GM12878 (cell line): ENCODE results near the gene STPG1. TPM values are rescaled to one million over a fixed set of nuclear protein-coding genes. Genes with fewer than 3 reads are reported as not detected.

Experiments used
- ATAC-seq: fragments of 200-7000 bp; cut with Tn5 transposase; 3 replicates; pipeline ENCODE4 v1.9.1; 2020; ENCODE audit warnings: mild to moderate bottlenecking, moderate library complexity
- BruUV-seq: library from RNA; stranded (reverse); fragments of 400-500 nt; replicated peaks from 2 replicates; lab custom pipeline; 2021; lab: Mats Ljungman, UMichigan
- CTCF ChIA-PET: fragments of 300-600 bp; sonication (Branson Sonifier 250); formaldehyde crosslinking; extraction: SDS; loops from one replicate; lab custom pipeline; 2021; ENCODE audit warnings: inconsistent platforms; lab: Yijun Ruan, JAX
- POLR2A ChIA-PET: fragments of 350-600 bp; formaldehyde crosslinking; extraction: SDS; loops from one replicate; lab custom pipeline; 2021; ENCODE audit warnings: inconsistent platforms; lab: Charles Lee
- RAD21 ChIA-PET: fragments of 300-600 bp; sonication (Branson Sonifier 250); formaldehyde crosslinking; loops from one replicate; lab custom pipeline; 2023; ENCODE audit warnings: antibody characterized with exemption; ENCODE audit not compliant: unreplicated experiment; lab: Charles Lee
- SMC1A ChIA-PET: fragments of 300-600 bp; sonication (Branson Sonifier 250); formaldehyde crosslinking; loops from one replicate; lab custom pipeline; 2023; ENCODE audit not compliant: unreplicated experiment, uncharacterized antibody; lab: Charles Lee
- DNase-seq: peaks from one replicate; pipeline ENCODE4 v3.0.0-alpha.2; 2011; ENCODE audit warnings: low read depth, low spot score
- FAIRE-seq: peaks from 3 replicates; lab custom pipeline; 2011; peaks lifted over from hg19 to GRCh38; lab: Jason Lieb, UNC
- H2AFZ ChIP-seq: 2 replicates; pipeline ENCODE4 v1.6.0; 2011; ENCODE audit warnings: low read depth, low read length, control low read depth; ENCODE audit not compliant: control insufficient read depth
- H3K27ac ChIP-seq: 2 replicates; pipeline ENCODE4 v1.5.1; 2011; ENCODE audit warnings: control low read depth; ENCODE audit not compliant: control insufficient read depth, insufficient read depth
- H3K27me3 ChIP-seq, 2 experiments: replicated peaks in 1 of 2; 2 replicates each; pipeline versions ENCODE4 v1.6.0 to v1.6.1; 2011; ENCODE audit warnings: low read length in 1 of 2; ENCODE audit not compliant: control insufficient read depth in 2 of 2, insufficient read depth in 2 of 2
- H3K36me3 ChIP-seq, 2 experiments: 2 replicates each; pipeline ENCODE4 v1.5.1; 2011; ENCODE audit warnings: low read length in 1 of 2; ENCODE audit not compliant: control insufficient read depth in 2 of 2, insufficient read depth in 2 of 2
- H3K4me1 ChIP-seq: 2 replicates; pipeline ENCODE4 v1.6.1; 2011; ENCODE audit warnings: mild to moderate bottlenecking, low read length, moderate library complexity, mixed read lengths; ENCODE audit not compliant: control insufficient read depth, insufficient read depth
- H3K4me2 ChIP-seq: 2 replicates; pipeline ENCODE4 v1.6.0; 2011; ENCODE audit warnings: control low read depth; ENCODE audit not compliant: control insufficient read depth, insufficient read depth
- H3K4me3 ChIP-seq: fragments of 200-600 bp; sonication (generic); 2 replicates; pipeline ENCODE4 v1.5.1; 2016
- H3K79me2 ChIP-seq: 2 replicates; pipeline ENCODE4 v1.6.0; 2011; ENCODE audit warnings: low read length; ENCODE audit not compliant: control insufficient read depth, insufficient read depth
- H3K9ac ChIP-seq: 2 replicates; pipeline ENCODE4 v1.8.0; 2011; ENCODE audit warnings: low read length, control low read depth, mixed read lengths; ENCODE audit not compliant: control insufficient read depth, insufficient read depth
- H3K9me3 ChIP-seq: replicated peaks from 3 replicates; pipeline ENCODE4 v1.5.1; 2011; ENCODE audit warnings: mild to moderate bottlenecking, low read length; ENCODE audit not compliant: control insufficient read depth, insufficient read depth
- H4K20me1 ChIP-seq: 2 replicates; pipeline ENCODE4 v1.6.0; 2011; ENCODE audit not compliant: control insufficient read depth, insufficient read depth
- PML ChIP-seq: IDR thresholded peaks from 2 replicates; pipeline ENCODE4 v1.6.1; 2012; ENCODE audit warnings: low read length, inconsistent platforms
- RBBP5 ChIP-seq: fragments of 200-600 bp; sonication (generic); conservative IDR thresholded peaks from 2 replicates; pipeline ENCODE4 v1.6.1; 2016
- SUPT20H ChIP-seq: IDR thresholded peaks from 2 replicates; pipeline ENCODE4 v1.6.1; 2011; ENCODE audit warnings: low read depth, mild to moderate bottlenecking, low read length, moderate library complexity, borderline replicate concordance; ENCODE audit not compliant: control insufficient read depth
- WGBS: methylation state at CpG from one replicate; pipeline ENCODE4 v1.1.6; 2016; ENCODE audit warnings: low lambda C conversion rate; ENCODE audit not compliant: insufficient replicate concordance, insufficient coverage; ENCODE audit errors: missing lambda C conversion rate; 5-methylcytosine and 5-hydroxymethylcytosine counted together
- in situ Hi-C: fragments of 300-500 bp; cut with MboI; formaldehyde crosslinking; loops from 9 replicates; pipeline ENCODE4 v1.14.3; 2018; ENCODE audit warnings: mixed read lengths
- intact Hi-C: fragments of 100-400 bp; cut with micrococcal nuclease; formaldehyde crosslinking; loops from one replicate; pipeline ENCODE4 v1.14.2; 2022; ENCODE audit not compliant: unreplicated experiment
- polyA plus RNA-seq, 11 experiments: library from polyadenylated mRNA; depleted of rRNA in 4 of 11; unstranded in 6 of 11; stranded (reverse) in 5 of 11; fragments of >200 nt; fragmentation: Nextera tagmentation in 4 of 11; fragmentation: Illumina TruSeq in 1 of 11; extraction: Ambion mirVana in 4 of 11; extraction: Trizol in 1 of 11; gene quantifications; 1 replicate in 1 of 11; 2 replicates in 10 of 11; pipeline versions ENCODE4 v1.2.1 to v1.2.3, GENCODE V29; 2011 to 2016; ENCODE audit warnings: inconsistent platforms in 2 of 11, missing spikeins in 2 of 11, low read depth in 1 of 11
- total RNA-seq, 4 experiments: library from RNA; depleted of rRNA in 3 of 4; stranded (reverse); fragments of >200 nt in 3 of 4; fragmentation: Illumina TruSeq in 1 of 4; extraction: Trizol in 1 of 4; gene quantifications; 2 replicates each; pipeline versions ENCODE4 v1.2.1 to v1.2.3, GENCODE V29; 2013 to 2021
- TF ChIP-seq, protein P1 (sequence below): fragments of 450-650 bp; IDR thresholded peaks from 2 replicates; pipeline ENCODE4 v1.6.1; 2017; ENCODE audit warnings: mild to moderate bottlenecking, moderate library complexity

STPG1 gene
- total and polyA plus RNA-seq, 10 of the 15 experiments (the other 5 are each of a cell fraction or from before 2014, with no cell fraction given) = 0.22 to 2.6 (median 0.73) TPM

DNA sequence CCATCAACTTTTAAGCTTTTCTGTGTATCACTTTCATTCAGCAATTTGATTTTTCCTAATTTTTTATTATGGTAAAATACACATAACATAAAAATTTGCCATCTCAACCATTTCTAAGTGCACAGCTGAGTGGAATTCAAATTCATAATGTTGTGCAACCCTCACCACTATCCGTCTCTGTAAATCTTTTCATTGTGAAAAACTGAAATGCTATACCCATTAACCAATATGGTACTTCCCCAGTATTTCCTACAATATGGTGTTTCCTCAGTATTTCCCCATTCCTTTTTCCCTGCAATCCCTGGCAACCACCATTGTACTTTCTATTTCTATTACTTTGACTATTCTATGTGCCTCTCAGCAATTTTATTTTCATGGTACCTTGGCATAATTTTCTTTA is 6.8 kb downstream of the STPG1 start:
- H2AFZ ChIP-seq = no peak overlapping the region
- no peak for ATAC-seq
- TF ChIP-seq SUPT20H (no peak), RBBP5 (no peak), PML (no peak)
- TF ChIP-seq, protein P1, sequence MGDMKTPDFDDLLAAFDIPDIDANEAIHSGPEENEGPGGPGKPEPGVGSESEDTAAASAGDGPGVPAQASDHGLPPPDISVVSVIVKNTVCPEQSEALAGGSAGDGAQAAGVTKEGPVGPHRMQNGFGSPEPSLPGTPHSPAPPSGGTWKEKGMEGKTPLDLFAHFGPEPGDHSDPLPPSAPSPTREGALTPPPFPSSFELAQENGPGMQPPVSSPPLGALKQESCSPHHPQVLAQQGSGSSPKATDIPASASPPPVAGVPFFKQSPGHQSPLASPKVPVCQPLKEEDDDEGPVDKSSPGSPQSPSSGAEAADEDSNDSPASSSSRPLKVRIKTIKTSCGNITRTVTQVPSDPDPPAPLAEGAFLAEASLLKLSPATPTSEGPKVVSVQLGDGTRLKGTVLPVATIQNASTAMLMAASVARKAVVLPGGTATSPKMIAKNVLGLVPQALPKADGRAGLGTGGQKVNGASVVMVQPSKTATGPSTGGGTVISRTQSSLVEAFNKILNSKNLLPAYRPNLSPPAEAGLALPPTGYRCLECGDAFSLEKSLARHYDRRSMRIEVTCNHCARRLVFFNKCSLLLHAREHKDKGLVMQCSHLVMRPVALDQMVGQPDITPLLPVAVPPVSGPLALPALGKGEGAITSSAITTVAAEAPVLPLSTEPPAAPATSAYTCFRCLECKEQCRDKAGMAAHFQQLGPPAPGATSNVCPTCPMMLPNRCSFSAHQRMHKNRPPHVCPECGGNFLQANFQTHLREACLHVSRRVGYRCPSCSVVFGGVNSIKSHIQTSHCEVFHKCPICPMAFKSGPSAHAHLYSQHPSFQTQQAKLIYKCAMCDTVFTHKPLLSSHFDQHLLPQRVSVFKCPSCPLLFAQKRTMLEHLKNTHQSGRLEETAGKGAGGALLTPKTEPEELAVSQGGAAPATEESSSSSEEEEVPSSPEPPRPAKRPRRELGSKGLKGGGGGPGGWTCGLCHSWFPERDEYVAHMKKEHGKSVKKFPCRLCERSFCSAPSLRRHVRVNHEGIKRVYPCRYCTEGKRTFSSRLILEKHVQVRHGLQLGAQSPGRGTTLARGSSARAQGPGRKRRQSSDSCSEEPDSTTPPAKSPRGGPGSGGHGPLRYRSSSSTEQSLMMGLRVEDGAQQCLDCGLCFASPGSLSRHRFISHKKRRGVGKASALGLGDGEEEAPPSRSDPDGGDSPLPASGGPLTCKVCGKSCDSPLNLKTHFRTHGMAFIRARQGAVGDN = no peak
- H4K20me1 ChIP-seq = no peaks in the 10 kb centered on the region
- no peaks in the 10 kb centered on the region for H3K27me3 ChIP-seq
- in situ Hi-C loops = no loop called here
- ChIA-PET CTCF (interaction anchor here (1.2 kb wide), 1 partner anchor 208 kb away, joined by 4 read pairs; no protein-coding TSS in a partner anchor), SMC1A (no interaction called here), POLR2A (no interaction called here), RAD21 (interaction anchor here (1.3 kb wide), 1 partner anchor 16 kb away, joined by 3 read pairs; no protein-coding TSS in a partner anchor)
- intact Hi-C loops = no loop called here
- no peaks in the 10 kb centered on the region for H3K79me2 ChIP-seq
- H3K36me3 ChIP-seq = no peaks in the 10 kb centered on the region
- H3K4me1 ChIP-seq = no peaks in the 10 kb centered on the region
- no peak for DNase-seq
- no peak overlapping the region for H3K27ac ChIP-seq
- H3K9ac ChIP-seq = no peak overlapping the region
- FAIRE-seq = no peak
- BruUV-seq = no TSS peak
- no peak overlapping the region for H3K4me2 ChIP-seq
- H3K9me3 ChIP-seq = no peaks in the 10 kb centered on the region; the same call in 2 of the 3 replicates
- no peak overlapping the region for H3K4me3 ChIP-seq
- 84% methylated on average over 1 of the region's 1 CpG for WGBS
